WERI-Rb-1 (cell line): ENCODE measurements around the gene FBXW7.

Experiments
- DNase-seq: peaks from one replicate; pipeline ENCODE4 v3.0.0-alpha.2; 2020
- H3K27ac ChIP-seq: fragments of 250-450 bp; sonication (Bioruptor Pico); 2 replicates; pipeline ENCODE4 v1.5.1; 2020; ENCODE audit warnings: mild to moderate bottlenecking, moderate library complexity
- H3K27me3 ChIP-seq: fragments of 250-450 bp; sonication (Bioruptor Pico); 2 replicates; pipeline ENCODE4 v1.5.1; 2021; ENCODE audit warnings: mild to moderate bottlenecking, low read depth, moderate library complexity; ENCODE audit not compliant: insufficient read depth, severe bottlenecking
- H3K36me3 ChIP-seq: fragments of 250-450 bp; sonication (Bioruptor Pico); 2 replicates; pipeline ENCODE4 v1.5.1; 2020; ENCODE audit warnings: mild to moderate bottlenecking, moderate library complexity
- H3K4me3 ChIP-seq: 2 replicates; pipeline ENCODE4 v1.5.1; 2011; ENCODE audit warnings: low read depth, mild to moderate bottlenecking, control low read depth, low read length
- H3K9me3 ChIP-seq: fragments of 250-450 bp; sonication (Bioruptor Pico); 2 replicates; pipeline ENCODE4 v1.5.1; 2021; ENCODE audit warnings: mild to moderate bottlenecking, moderate library complexity; ENCODE audit not compliant: severe bottlenecking
- CTCF ChIP-seq: IDR thresholded peaks from 2 replicates; pipeline ENCODE4 v1.5.1; 2011; ENCODE audit warnings: low read depth, mild to moderate bottlenecking, control low read depth, inconsistent platforms, low read length

Gene FBXW7

GRCh38 chr4:152283801-152284470 is 252.0 kb downstream of the FBXW7 start:
- no peak for TF ChIP-seq CTCF
- Histone ChIP-seq H3K27ac (no peak overlapping the region), H3K9me3 (no peaks in the 10 kb centered on the region)

GRCh38 chr4:152281822-152282221 is 254.1 kb downstream of the FBXW7 start:
- H3K27ac ChIP-seq = no peak overlapping the region
- H3K9me3 ChIP-seq = no peaks in the 10 kb centered on the region
- DNase-seq = no peak
- no peak overlapping the region for H3K4me3 ChIP-seq
- peaks cover 72% of the 10 kb centered on the region for H3K27me3 ChIP-seq
- TF ChIP-seq CTCF = no peak
- no peaks in the 10 kb centered on the region for H3K36me3 ChIP-seq

More at GRCh38 chr4:152283801-152284470, 252.0 kb downstream of the FBXW7 start:
- H3K27me3 ChIP-seq = peaks cover 65% of the 10 kb centered on the region
- no peak for DNase-seq
- H3K4me3 ChIP-seq = no peak overlapping the region
- H3K36me3 ChIP-seq = no peaks in the 10 kb centered on the region

GRCh38 chr4:152281211-152281610 is 254.7 kb downstream of the FBXW7 start:
- no peak for TF ChIP-seq CTCF
- Histone ChIP-seq H3K27me3 (peaks cover 76% of the 10 kb centered on the region), H3K36me3 (no peaks in the 10 kb centered on the region), H3K9me3 (no peaks in the 10 kb centered on the region), H3K4me3 (no peak overlapping the region), H3K27ac (no peak overlapping the region)
- no peak for DNase-seq

GRCh38 chr4:152279234-152279566 is 256.7 kb downstream of the FBXW7 start:
- no peak for DNase-seq
- TF ChIP-seq CTCF = no peak
- Histone ChIP-seq H3K4me3 (no peak overlapping the region), H3K27me3 (peaks cover 75% of the 10 kb centered on the region), H3K27ac (no peak overlapping the region), H3K9me3 (no peaks in the 10 kb centered on the region), H3K36me3 (no peaks in the 10 kb centered on the region)

- H3K9me3 ChIP-seq = no peaks in the 10 kb centered on the region
- no peak overlapping the region for H3K4me3 ChIP-seq
- peaks cover 78% of the 10 kb centered on the region for H3K27me3 ChIP-seq
- DNase-seq = no peak
- no peak for TF ChIP-seq CTCF
- H3K27ac ChIP-seq = no peak overlapping the region
- no peaks in the 10 kb centered on the region for H3K36me3 ChIP-seq
Observed at GRCh38 chr4:152278505-152279233, 257.2 kb downstream of the FBXW7 start.
